Measurements from ENCODE around the gene ARHGAP6.

ARHGAP6 gene

DNA sequence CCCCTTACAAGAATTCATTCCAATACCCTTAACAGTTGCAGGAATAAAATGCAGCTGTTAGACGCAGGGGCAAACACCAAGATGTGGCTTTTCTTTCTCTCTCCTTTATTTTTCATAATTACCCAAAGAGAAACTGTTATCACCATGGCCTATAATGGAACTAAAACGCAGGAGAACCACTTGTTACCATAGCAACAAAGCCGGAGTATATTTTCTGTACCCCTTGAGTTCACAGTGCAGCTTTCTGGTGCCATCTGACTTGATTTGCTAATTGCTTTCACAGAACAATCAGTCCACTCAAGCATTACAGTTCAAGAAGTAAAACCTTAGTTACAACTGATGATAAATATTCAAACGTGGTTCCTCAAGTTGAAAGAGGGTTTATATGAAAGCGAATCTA is 214.6 kb downstream of the ARHGAP6 start:
- no peak for DNase-seq

GRCh38 chrX:11450354-11450753 is 215.4 kb downstream of the ARHGAP6 start:
- DNase-seq = no peak

DNA sequence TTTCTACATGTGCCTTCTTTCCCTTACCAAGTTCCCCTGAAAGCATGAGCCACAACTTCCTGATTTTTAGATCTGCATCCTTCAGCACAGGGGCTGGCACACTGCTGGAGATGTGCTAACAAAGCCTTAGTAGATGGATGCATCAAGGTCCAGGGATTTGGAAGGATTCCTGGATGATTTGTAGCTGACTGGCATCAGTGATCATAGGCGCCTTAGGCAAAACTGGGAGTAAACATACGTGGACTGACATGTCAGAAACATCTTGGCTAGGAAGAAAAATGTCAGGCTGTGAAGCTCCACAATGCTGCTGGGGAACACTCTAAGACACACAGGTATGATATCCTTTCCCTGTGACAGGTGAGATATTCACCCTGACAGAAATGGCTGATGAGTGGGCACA is 216.1 kb downstream of the ARHGAP6 start:
- DNase-seq = no peak

GRCh38 chrX:11447418-11447817 is 218.3 kb downstream of the ARHGAP6 start:
- DNase-seq = no peak

DNA sequence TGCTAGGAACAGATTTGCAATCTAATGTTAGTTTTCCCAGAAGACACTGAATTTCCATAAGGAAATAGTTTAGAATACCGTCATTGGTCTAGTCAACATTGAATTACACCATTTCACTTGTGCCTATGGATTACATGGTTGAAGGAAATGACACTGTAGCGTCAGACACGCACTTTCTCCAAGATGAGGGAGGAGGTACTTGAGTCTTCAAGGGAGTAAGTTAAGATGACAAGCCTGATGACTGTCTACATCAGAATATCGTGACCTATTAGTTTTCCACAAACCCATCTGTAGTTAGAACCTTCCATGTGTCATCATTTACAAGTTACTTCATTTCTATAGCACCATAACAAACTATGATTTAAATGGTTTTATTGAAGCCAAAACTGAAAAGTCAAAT is 218.8 kb downstream of the ARHGAP6 start:
- DNase-seq = no peak

DNA sequence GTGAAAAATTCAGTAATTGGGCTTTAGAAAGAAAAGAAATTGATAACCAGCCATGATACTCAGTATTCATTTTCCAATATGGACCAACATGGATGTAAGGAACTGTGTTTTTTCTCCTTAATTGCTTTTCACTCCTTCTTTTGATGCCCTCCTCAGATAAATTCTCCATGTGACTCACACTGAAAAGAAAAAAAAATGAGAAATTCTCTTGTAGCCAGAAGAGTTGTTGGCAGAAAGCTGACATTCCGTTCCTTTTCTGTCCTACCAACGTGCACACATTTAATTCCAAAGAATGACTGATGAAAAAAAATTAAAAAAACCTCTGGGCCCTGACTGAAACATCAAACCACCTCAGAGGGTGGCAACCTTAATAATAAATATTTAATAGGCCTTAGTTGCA is 219.4 kb downstream of the ARHGAP6 start:
- no peak for DNase-seq

DNA sequence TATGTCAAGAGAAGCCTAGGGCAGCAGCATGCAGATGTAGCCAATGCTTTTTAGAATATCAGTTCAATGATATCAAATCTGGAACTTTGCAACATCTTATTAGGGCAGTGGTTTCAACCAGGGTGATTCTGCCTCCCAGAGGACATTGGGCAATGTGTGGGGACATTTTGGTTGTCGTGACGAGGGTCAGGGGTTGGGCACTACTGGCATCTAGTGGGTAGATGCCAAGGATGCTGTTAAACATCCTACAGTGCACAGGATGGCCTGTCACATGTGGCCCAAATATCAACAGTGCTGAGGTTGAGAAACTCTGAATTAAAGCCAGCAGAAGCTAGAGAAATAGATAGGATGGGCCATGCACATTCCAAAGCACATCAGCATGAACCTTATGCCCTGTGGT is 220.2 kb downstream of the ARHGAP6 start:
- DNase-seq = no peak

GRCh38 chrX:11444052-11444451 is 221.7 kb downstream of the ARHGAP6 start:
- no peak for DNase-seq

GRCh38 chrX:11439846-11440245 is 225.9 kb downstream of the ARHGAP6 start:
- DNase-seq = no peak

DNA sequence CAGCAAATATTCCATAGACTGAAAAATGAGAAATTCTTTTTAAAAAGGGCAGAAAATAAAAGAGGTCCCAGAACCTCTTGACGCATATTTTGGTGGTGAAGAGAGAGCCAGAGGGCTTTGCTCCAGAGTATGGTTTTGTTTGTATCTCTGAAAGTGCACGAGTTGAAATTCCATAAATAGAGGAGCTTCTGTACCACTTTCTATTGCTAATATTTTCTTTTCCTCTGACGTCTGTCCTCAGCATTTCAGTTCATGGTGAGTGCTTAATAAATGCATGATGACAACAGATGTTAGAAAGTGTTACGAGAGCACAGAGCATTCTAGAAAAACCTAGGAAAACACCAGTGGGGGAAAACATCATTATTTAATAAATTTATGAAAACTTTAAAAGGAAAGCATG is 227.0 kb downstream of the ARHGAP6 start:
- no peak for DNase-seq

- DNase-seq = no peak
Observed at GRCh38 chrX:11438380-11438723, 227.4 kb downstream of the ARHGAP6 start.

- DNase-seq = no peak
Observed at GRCh38 chrX:11437642-11438379, 227.9 kb downstream of the ARHGAP6 start.

- no peak for DNase-seq
Observed at GRCh38 chrX:11435568-11435967, 230.2 kb downstream of the ARHGAP6 start.

DNA sequence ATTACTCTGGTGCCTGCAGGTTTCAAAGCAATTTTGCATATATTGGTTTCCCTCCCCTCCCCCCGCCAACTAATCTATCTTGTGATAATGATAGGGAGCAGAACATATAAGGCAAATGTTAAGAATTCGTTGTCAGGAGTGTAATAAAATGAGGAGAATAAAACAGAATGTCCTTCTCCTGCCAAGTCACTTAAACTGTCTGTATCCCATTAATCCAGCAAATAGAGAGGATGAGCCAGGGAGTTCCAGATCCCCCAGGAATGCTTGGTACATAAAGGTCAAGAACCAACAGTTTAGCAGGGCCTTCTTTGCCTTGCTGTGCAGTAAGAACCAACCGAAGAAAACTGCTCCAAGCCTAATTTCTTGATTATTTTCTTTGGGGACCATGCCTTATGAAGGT is 231.1 kb downstream of the ARHGAP6 start:
- no peak for DNase-seq

GRCh38 chrX:11431786-11432185 is 233.9 kb downstream of the ARHGAP6 start:
- no peak for DNase-seq

GRCh38 chrX:11430271-11430670 is 235.4 kb downstream of the ARHGAP6 start:
- no peak for DNase-seq

DNA sequence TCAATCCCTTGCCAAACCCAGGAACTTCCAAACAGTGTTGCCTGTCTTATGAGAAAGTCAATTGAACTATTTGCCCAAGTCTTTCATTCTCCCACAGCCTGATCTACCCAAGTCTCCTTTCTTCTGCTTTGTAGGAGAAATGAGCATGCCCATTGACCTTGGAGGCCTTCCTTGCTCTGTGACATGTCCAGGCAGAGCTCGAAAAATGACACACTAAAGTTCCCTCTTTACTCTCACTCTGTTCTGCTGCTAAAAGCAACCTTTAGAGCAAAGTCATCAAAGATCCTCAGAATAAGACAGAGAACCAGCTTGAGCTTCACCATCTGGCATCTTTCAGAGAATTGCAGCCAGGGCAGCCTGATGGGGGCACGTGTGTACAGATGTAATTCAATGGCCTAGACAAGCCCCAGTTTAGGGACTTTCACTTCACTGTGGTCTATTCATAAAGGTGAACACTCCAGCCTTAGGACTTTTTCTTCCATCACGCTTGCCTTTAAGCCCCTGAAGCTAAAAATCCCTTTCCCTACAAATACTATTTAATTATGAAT is 236.1 kb downstream of the ARHGAP6 start:
- DNase-seq = no peak

GRCh38 chrX:11427453-11428071 is 238.2 kb downstream of the ARHGAP6 start:
- no peak for DNase-seq

DNA sequence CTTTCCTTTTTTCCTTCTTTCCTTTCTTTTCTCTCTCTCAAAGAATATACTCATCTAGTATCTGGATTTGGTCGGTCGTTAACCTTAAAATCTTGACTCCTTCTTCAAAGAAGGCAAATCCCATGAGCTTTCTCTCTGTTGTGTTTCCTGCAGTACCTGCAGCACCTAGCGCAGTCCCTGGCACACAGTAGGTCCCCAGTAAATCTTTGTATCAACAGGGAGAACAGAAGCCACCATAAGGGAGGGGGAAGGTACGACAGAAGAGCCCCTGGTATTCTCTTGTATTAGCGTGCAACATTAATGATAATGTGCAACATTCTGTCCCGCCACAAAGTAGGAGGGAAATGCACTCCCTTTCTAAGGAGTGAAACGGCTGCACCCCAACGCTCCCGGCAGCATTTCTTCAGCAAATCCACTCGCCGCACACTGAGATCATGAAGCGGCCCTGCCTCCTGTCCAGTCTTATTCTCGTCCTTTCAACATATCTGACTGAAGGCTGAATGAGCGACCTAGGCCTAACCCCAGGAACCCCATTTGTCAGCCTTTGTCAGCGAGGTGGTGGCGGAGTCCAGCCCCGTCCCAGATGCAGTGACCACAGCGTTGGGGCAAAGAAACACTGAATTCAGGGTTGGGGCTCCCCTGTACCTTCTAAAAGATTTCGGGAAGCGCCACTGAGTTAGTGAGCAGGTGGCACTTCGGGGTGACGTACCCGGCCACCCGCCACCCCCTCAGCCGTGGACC is 238.8 kb downstream of the ARHGAP6 start:
- no peak for DNase-seq

- no peak for DNase-seq
Observed at GRCh38 chrX:11424903-11425674, 240.6 kb downstream of the ARHGAP6 start.

- DNase-seq = no peak
Observed at GRCh38 chrX:11423949-11424348, 241.8 kb downstream of the ARHGAP6 start.

- DNase-seq = no peak
Observed at GRCh38 chrX:11423362-11423818, 242.3 kb downstream of the ARHGAP6 start.

DNA sequence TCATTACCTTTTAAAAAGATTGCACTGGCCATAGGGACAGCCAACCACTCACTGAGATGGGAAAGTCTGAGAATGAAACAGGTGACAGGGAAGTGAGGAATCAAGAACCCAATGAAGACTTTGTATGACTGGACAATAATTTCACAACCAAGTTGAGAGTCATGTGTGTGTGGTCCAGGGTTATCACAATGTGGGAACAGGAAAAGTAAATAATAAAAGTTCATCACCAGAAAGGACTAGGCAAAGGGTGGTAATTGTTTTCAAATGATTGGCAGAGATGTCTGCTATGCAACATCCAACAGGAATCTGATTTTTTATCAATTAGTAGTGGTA is 243.2 kb downstream of the ARHGAP6 start:
- no peak for DNase-seq
